ENCODE measurements around the gene PIM2.
A peak's percentile ranks its signal among the peaks of the same experiment; 100 is the strongest.
"Not testable (repeated sequence)": the region's sequence is repeated elsewhere in the genome, so short reads cannot be mapped to it uniquely, and the experiment has no call there.

Gene PIM2

DNA sequence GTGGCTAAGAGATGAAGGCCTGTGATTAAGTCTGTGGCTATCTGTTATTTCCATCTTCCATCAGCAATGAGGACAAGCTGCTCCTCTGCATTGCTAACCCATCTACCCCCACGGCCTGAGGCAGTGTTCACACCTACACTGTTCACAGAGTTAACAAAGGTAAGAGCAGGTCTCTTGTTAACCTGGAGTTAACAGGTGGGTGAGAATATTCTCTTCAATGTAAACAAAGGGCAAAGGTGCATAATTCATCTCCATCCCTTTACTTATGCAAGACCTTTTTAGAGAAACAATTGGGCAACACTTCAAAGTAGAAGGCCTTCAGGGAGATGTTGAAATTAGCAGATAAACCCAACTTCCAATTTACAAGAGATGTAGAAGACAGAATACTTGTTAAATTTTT, 10.2 kb downstream of the PIM2 start:
- no peak for DNase-seq

DNA sequence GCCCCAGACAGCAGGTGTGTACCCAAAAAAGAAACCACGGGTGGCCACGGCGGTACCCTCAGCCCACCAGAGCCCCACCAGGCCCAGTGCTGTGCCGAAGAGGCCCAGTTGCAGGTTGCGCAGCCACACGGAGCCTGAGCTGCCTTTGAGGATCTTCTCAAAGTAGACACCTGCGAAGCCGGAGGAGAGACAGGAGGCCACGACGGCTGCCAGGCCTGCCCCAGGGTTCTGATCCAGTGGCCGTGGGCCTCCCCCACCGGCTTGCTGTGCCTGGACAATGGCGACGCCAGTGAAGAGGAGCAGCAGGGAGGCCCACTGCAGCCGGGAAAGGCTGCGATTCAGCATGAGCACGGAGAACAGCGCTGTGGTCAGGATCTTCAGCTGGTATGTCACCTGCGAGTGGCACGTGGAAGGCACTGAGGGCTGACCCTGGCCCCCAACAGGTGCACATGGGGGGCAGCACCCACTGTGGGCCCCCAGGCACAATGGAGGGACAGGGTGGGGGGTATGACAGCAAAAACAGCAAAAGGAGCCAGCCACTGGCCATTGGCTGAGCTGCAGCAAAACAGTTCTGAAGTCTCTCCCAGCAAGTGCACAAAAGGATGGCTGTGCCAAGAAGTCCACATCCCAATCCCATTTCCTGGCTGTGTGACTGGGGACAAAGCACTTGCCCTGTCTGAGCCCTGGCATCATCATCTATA, 13.6 kb downstream of the PIM2 start:
- DNase-seq: no peak

DNA sequence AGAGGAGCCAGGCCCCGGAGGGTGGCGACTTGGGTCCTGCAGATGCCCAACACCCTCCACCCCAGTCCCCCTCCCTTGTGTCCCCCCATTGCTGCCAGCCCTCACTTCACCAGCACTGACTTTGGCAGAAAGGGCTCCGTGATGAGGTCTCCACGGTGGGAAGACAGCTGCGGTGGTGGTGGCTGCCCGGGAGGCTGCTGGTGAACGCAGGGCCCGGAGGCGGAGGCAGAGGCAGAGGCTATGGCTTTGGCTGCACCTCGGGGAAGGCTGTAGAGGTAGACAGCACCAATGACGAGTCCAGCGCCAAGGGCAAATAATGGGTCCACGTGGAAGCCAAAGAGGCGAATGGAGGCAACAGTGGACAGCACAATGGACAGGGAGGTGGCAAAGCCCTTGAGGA, 14.2 kb downstream of the PIM2 start:
- no peak for DNase-seq

DNA sequence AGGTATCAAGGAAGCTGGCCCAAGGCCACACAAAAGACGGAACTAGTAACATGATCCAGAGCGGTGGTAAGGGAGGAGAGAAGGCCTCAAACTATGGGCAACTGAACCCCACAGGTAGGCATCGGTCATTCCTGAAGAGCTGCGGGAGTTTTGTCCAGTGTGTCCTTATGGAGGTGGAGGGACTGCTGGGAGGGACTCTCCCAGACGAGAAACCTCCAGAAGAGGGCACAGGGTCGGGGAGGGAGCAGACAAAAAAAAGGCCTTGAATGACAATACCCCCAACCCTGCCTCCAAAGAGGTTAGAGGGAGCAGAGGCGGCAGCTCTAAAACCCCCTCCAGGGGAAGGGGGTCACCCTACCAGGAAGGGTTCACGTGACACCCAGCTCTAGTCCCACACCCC, 14.6 kb downstream of the PIM2 start:
- no peak for DNase-seq

DNA sequence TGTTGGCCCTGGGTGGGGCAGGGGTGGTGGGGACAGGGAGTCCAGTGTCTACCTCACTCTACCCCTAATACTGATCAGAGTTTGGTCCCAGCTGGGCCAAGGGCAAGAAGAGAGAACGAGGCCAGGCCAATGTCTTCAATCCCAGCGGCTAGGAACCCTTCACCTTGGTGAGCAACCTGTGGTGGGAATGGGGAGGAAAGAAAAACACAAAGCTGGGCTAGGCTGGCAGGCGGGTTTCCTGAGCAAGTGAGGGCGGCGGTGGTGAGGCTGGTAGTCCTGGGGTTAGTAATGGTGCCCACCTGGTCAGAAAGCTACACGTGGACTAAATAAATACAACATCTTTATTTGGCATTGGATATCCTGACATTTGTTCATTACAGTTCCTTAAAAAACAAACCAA, 15.5 kb downstream of the PIM2 start:
- DNase-seq: no peak

DNA sequence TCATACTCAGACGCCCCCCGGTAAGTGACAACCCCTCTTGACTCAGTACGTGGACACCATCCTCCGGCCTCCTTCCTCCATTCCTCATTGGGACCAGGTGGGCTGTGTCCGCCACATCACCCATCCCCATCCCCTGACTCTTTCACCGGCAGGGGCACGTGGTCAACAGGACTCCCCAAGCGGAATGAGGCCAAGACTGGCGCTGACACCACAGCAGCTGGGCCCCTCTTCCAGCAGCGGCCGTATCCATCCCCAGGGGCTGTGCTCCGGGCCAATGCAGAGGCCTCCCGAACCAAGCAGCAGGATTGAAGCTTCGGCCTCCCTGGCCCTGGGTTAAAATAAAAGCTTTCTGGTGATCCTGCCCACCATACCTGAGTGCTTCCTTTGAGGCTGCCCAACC, 16.0 kb downstream of the PIM2 start:
- DNase-seq: no peak

DNA sequence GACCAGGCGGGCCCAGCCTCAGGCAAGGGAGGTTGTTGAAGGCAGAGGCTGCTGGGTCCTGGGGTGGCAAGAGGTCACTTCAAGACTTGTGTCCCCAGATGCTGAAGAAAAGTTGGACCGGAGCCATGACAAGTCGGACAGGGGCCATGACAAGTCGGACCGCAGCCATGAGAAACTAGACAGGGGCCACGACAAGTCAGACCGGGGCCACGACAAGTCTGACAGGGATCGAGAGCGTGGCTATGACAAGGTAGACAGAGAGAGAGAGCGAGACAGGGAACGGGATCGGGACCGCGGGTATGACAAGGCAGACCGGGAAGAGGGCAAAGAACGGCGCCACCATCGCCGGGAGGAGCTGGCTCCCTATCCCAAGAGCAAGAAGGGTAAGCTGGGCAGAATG, 16.7 kb downstream of the PIM2 start:
- peak in 1 of 56 donors; percentile 1 for DNase-seq

DNA sequence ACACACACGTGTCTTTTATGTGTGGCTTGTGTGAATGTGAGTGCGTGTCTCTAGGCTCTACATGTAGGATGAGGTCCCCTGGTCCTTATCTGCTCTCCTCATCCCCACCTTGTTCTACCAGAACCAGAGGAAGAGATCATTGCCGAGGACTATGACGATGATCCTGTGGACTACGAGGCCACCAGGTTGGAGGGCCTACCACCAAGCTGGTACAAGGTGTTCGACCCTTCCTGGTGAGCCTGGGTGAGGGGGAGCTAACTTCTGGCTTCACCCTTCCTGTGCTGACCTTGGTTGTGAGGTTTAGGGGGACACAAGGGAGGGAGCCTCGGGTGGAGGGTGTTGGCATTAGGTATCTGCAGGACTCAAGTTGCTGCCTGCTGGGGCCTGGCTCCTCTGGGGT, 17.8 kb downstream of the PIM2 start:
- no peak for DNase-seq

DNA sequence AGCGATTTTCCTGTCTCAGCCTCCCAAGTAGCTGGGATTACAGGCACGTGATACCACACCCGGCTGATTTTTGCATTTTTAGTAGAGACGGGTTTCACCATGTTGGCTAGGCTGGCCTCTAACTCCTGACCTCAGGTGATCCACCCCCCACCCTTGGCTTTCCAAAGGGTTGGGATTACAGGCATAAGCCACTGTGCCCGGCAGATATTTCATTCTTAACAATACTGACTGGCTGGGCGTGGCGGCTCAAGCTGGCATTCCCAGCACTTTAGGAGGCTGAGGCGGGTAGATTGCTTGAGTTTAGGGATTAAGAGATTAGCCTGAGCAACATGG, 19.8 kb downstream of the PIM2 start:
- no peak for DNase-seq

DNA sequence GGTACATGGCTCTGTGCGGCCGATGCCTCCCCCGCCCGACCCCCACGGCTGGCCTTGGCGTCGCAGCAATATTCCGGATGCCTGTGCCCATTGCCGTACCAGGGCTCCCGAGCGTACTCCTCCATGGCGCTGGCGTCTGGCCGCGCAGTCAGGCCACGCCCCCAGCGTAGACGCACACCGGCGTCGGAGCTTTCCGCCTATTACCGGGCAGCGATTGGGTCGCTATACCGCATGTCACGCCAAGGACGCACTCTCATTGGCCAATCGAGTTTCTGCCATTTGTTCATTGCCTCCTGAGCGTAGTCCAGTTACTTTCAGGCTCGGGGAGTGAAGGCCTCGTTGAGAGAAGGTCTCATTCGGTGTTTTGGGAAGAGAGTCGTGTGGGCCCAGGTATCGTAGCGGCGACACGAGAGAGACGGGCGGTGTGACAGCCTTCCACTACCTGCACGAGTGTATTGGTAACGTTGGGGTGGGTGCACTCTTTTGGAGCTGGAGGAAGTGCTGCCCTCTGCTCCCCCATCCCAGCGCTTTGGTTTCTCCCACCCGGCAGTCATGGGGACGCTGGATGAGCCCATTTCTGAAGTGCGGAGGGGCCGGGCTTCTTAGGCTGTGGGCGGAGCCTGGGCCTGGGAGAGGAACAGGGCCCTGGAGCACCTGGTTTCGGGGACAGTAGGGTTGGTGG, 21.1 kb downstream of the PIM2 start, which contains the start of the genes PQBP1 and TIMM17B:
TSS of gene PQBP1 (plus strand) at position 306 of the 682 bp plus-strand sequence. CDS start 580 bp downstream, outside the sequence.
TSS of gene TIMM17B (minus strand) at position 144 of the 682 bp plus-strand sequence. CDS start at position 125, 19 bp downstream.
- DNase-seq: peak; percentile 55 to 94 (median 84)

DNA sequence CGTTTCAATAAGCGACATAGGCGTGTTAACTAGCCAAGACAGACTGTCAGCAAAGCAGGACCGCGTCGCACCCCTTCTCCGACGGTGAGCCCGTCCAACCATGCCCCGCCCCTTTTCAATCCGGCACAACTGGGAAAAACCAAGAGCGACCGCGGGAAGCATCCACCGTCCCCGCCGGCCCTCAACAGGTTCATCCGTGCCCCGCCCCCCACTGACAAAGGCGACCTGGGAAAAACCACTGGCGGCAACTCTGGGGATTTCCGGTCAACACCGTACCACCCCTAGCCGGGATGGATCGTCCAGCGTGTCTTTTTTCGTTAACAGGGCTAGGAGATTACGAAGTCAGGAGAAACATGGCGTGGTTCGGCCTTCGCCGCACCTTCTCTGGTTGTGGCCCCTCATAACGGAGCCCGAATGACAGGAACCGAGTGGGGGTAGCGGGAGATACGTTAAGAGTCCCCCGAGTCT, 21.6 kb downstream of the PIM2 start:
- peak in 52 of 56 donors; percentile 0 to 75 (median 45) for DNase-seq

DNA sequence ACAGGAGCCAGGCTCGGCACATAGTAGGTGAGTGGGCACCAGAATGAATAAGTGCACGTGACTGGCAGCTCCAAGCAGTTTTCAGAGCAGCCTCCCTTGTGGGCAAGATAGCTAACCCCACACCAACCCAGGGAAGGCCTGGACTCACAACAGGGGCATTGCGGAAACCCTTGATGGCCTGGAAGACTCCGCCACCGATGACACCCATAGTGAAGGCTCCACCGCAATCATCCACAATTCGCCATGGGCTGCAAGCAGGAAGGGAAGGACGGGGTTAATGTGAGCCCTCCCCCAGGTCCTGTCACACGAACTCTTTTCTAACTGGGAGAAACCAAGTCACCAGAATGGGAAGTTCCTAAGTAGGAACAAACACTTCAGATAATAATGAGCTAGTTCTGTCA, 22.2 kb downstream of the PIM2 start:
- DNase-seq: peak in 6 of 56 donors; percentile 1 to 34 (median 17)

DNA sequence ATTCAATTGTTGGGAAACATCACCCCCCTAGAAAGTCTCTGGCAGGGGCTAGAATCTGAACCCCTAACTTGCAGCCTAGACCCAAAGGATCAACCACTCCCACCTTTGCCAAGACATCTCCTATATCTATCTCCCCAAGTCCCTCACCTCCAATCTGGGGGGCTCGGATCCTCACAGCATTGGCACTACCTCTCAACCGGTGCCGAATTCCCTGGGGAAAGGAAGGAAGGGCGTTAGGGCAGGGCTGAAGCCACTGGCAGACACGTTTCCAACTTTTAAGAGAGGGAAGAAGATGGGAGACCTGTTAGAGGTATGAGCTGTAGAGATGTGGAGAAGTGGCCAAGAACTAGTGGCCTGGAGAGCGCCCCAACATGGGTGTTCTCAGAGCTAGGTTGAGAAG, 23.9 kb downstream of the PIM2 start:
- DNase-seq: no peak

DNA sequence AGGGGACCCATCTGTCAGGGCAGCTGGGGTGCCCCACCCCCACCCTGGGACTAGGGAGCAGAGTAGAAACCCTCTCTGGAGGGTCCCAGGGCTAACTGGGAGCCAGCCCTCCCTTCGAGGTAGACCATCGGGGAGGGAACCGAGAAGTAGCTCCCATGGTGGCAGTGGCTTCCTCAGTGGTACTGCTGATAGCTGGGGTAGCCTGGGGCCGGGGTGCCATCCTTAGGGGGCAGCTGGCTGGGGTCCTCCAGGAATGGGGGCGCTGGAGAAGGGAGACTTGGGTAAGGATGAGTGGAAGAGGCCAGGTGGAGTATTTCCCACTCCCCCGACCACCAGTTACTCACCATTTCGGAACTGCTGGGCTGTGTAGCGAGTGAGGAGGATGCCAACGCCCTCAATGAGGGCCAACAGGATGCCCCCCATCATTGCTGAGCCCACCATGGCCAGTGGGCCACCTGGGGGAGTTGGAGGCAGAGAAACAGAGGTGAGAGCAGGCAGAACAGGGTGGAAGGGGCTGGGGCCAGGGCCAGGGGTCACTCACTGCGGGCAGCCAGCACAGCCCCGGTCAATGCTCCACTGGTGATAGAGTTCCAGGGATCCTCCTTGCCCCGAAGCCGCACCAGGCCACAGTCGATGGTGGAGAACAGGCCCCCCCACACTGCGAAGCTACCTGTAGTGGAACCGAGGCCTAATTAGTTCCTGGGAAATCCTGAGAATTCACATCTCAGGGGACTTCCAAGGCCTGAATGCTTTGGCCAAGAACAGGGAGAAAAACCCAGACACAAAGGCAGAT, 25.1 kb downstream of the PIM2 start:
- DNase-seq: no peak

DNA sequence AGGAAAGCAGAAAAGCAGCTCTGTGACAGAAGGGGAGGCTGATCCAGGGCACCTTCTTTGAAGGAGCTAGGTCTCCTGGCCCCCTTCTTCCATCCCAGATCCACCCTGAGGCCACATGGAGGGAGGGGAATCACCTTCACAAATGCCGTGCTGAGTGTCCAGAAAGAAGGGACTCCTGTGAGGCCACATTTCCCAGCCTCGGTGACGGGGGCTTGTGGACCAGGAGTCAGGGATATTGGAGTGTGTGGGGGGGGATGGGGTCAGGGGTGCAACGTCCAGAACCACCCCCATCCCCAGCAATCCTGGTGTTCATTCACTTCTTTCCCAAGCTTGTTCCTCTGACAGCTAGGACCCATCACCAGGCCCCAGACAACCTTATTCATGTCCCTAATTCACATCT, 25.9 kb downstream of the PIM2 start:
- DNase-seq: no peak

DNA sequence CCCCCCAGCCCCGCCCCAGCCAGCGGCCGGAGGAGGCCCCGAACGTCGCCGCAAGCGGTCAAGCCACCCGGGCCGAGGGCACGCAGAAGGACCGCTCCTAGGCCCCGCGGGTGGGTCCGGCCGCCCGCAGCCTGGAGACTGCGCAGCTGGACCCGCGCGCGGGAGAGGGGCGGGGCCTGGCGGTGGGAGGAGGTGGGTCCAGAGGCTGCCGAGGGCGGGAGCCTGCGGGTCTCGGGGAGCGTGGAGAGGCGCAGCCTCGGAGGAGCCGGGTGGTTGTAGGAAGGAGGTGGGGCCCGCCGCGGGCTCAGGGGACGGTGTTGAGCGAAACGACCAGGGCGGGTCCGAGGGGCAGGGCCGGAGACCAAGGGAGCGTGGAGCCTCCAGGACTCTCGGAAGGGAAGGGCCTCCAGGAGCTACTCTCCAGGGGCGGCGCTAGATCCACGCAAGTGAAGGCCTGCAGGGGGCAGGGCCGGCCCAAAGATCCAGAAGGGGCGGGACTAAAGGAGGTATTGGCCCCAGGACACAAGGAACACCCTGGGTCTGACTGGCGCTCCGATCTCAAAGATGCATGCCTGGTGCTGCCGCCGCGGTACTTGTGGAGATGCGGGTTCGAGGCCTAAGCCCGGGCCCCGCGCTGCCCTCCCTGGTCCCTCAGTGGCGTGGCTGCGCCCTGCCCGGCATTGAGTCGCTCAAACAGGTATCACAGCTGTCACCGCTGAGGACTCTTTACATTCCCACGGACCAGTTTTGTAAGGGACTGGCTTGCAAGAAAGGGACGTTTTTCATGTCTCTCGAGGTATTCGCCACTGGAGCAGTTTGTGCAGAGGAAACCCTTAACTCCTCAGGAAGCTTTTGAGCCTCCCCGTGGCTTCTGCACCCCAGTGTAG, 27.2 kb downstream of the PIM2 start:
- DNase-seq: peak; percentile 3 to 86 (median 70)

DNA sequence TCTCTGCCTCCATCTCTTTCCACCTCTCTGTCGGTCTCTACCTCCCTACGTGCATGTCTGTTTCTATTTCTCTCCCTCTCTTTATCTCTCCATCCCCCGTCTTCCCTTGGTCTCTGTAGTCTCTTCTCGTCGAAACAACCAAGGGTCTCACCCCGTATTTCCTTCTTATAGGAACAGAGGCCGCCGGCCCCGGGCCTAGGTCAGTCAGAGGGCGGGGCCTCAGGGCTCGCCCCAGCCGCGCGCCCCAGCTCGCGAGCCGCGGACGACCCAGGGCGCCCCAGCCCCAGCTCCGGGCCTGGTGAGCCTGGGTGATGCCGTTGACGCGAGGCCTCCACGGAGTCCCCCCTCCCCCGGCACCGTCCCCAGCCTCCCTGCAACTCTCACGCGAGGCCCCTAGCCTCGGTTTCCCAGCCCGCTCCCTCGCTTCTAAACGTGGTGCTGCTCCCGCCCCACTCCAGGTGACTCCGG, 27.9 kb downstream of the PIM2 start:
- DNase-seq: peak in 9 of 56 donors; percentile 15 to 59 (median 37)

DNA sequence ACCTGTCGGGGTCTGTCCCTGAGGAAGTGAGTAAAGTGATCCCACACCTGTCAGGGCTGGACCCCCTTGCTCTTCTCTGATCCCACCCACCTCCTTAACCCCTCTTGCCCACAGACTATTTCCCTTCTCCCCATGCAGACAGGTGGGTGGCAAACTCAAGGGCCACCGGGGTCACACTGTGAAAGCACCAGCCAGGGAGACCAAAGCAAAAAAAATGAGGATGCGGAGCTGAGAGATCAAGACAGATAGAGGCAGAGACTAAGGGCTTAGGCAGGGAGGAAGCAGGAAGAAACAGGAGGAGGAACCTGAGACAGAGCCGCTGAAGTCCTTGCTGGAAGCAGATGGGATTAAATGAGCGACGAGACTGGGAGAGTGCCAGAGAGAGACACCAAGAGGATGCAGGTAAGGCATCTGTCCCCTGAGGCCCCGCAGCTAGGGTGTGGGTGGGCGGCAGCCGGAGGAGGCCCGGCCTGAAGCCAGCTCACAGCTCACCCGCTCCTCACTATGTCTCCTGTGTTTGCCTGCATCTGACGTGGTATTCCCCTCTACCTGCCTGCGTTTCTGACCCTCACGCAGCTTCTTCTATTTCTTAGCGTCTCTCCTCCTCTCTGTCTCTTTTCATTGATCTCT, 28.4 kb downstream of the PIM2 start:
- peak in 6 of 56 donors; percentile 0 to 16 (median 3) for DNase-seq

DNA sequence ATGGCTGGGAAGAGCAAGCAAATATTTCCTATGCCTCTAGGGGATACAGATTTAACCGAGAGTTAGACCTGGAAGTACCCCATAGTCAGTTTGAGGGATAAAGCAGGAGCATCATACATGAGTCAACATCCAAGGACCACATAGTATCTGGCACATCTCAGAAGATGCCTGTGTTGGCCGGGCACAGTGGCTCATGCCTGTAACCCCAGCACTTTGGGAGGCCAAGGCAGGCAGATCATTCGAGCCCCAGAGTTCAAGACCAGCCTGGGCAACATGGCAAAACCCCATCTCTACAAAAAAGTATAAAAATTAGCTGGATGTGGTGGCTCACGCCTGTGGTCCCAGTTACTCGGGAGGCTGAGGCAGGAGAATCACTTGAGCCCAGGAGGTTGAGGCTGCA, 32.2 kb downstream of the PIM2 start:
- not testable (repeated sequence) for DNase-seq

DNA sequence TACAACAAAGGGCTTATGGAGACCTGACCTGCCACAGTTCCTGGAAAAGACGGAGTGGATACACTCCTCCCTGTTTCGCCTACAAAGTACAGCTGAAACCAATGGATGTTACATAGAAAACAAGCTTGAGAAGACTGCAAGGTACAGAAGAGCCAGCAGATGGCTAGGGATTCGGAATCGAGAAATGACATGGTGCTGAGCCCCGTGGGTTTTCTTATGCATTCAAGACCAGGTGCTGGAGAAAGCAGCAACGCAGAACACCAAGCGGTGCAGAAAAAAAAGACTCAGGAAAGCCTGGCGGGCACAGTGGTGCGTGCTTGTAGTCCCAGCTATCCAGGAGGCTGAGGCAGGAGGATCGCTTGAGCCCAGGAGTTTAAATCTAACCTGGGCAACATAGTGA, 35.1 kb downstream of the PIM2 start:
- DNase-seq: no peak
